ENCODE measurements around the gene KRTAP12-2.
"Not testable (repeated sequence)": the region's sequence is repeated elsewhere in the genome, so short reads cannot be mapped to it uniquely, and the experiment has no call there.

Gene KRTAP12-2

GRCh38 chr21:44650265-44650972 lies 16.3 kb downstream of the KRTAP12-2 start:
- DNase-seq (ENCODE audit: low read depth) = no peak

DNA sequence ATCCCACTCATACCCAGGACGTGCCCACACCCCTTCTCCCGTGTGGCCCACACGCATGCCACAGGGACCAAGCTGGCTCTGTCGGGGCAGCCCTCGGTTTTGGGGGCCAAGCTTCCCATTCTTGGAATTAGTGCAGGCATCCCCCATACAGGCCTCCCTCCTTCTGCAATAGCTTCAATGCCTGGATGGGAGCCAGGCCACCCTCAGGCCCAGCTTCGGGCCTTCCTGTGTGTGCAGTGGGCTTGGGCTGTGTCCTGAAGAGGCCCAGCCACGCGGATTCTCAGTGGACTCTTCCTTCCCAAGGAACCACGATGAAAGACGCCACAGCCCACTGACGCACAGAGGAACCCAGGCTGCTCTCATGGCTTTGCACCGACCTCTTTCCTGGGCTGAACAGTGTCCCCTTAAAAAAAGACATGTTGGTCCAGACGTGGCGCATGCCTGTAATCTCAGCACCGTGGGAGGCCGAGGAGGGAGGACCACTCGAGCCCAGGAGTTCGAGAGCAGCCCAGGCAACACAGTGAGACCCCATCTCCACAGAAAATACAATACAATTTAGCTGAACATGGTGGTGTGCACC lies 17.1 kb downstream of the KRTAP12-2 start:
- no peak for DNase-seq (ENCODE audit: low read depth)

- DNase-seq (ENCODE audit: low read depth) = no peak
Observed at GRCh38 chr21:44648557-44649311, 18.0 kb downstream of the KRTAP12-2 start.

- DNase-seq (ENCODE audit: low read depth) = no peak
Observed at GRCh38 chr21:44647222-44647552, 19.5 kb downstream of the KRTAP12-2 start.

- DNase-seq (ENCODE audit: low read depth) = not testable (repeated sequence)
Observed at GRCh38 chr21:44646366-44647221, 20.1 kb downstream of the KRTAP12-2 start, which contains the start of gene KRTAP10-11. KRTAP10-11 (plus strand) TSS chr21:44646414; CDS start chr21:44646459, 45 bp downstream.

DNA sequence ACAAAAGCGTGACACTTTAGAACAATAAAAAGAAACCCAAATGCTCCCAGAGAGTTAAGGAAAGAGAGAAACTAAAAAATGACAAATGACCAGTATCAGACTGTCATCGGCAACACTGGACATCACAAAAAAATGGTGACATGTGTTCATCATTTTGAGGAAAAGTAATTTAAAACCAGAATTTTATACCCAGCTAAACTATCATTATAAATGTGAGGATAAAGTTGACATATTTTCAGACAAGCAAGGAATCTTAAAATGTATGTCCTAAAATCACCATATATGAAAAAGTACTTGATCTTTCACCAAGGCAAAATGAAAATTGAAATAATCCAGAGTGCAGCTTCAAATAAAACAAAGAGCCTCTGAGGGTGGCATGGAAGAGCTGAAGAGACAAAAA lies 21.8 kb downstream of the KRTAP12-2 start:
- DNase-seq (ENCODE audit: low read depth) = no peak

DNA sequence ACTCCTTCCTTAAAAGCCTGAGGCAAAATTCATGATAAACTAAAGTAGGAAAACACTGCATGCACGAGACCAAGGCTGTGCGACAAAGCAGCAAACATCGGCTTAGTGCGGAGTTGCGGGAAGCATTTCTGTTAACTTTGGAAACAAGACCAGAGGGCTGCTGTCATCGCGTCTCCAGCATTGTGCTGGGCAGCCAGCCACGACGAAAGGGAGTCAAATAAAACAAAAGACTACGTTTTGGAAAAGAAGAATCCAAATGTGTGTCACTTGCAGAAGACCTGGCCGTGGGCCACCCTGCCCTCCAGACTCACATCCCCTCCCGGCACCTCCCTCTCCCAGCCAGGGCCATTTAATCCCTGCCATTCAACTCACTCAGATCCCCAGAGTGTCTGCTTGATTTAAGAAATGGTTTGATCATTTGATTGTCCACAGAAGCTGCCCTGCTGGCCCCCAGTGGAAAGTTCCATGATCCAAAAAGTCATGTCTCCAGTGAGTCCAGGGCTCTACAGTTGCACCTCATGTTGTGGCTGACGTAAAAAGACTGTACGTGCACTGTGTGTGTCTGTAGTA lies 22.9 kb downstream of the KRTAP12-2 start:
- no peak for DNase-seq (ENCODE audit: low read depth)

DNA sequence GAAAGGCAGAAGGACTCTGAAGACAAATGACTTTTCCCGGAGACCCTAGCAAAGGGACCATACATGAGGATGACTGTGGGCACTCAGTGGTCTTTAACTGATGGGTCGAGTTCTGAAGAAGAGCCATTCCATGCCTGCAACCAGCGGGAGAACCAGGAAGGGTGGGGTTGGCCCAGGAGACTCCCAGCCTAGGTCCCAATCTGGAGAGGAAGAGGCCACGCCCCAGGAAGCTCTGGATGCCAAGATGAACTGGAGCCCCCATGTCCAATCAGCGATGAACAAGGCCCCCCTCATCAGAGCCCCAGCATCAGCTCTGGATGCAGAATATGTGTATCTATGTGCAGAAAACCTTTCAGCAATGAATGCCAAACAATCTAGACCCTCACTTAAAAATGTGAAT lies 26.0 kb downstream of the KRTAP12-2 start:
- DNase-seq (ENCODE audit: low read depth) = no peak

DNA sequence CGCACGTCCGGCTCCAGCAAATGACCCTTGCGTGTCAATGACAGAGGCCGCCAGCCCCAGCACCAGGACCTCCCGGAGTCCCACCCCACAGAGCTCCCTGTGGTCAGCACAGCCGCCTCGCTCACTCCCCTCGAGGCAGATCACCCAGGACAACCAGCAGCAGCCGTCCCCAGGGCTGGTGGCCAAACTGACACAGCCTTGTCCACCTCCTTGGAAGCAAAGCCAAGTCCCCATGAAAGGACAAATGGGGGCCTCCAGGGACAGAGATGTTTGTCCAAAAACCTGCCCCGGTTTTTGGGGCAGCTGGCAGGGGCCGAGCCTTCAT lies 27.4 kb downstream of the KRTAP12-2 start:
- no peak for DNase-seq (ENCODE audit: low read depth)

GRCh38 chr21:44638506-44639330 lies 28.0 kb downstream of the KRTAP12-2 start:
- DNase-seq (ENCODE audit: low read depth) = not testable (repeated sequence)

DNA sequence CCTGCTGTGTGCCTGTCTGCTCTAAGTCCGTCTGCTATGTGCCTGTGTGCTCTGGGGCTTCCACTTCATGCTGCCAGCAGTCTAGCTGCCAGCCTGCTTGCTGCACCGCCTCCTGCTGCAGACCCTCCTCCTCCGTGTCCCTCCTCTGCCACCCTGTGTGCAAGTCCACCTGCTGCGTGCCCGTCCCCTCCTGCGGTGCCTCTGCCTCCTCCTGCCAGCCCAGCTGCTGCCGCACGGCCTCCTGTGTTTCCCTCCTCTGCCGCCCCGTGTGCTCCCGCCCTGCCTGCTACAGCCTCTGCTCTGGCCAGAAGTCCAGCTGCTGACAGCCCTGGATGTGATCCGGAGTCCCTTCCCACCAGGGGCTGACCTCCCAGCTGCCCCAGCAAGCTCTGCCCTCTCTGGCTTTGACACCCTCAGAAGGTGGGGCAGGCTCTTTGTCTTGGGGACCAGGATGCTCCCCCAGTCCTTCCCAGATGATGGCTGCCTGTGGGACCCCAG lies 28.8 kb downstream of the KRTAP12-2 start:
- not testable (repeated sequence) for DNase-seq (ENCODE audit: low read depth)

GRCh38 chr21:44637018-44637850 lies 29.5 kb downstream of the KRTAP12-2 start, which contains the start of gene KRTAP10-10:
KRTAP10-10 (plus strand) TSS chr21:44637356; CDS start chr21:44637418, 62 bp downstream.
- no peak for DNase-seq (ENCODE audit: low read depth)

DNA sequence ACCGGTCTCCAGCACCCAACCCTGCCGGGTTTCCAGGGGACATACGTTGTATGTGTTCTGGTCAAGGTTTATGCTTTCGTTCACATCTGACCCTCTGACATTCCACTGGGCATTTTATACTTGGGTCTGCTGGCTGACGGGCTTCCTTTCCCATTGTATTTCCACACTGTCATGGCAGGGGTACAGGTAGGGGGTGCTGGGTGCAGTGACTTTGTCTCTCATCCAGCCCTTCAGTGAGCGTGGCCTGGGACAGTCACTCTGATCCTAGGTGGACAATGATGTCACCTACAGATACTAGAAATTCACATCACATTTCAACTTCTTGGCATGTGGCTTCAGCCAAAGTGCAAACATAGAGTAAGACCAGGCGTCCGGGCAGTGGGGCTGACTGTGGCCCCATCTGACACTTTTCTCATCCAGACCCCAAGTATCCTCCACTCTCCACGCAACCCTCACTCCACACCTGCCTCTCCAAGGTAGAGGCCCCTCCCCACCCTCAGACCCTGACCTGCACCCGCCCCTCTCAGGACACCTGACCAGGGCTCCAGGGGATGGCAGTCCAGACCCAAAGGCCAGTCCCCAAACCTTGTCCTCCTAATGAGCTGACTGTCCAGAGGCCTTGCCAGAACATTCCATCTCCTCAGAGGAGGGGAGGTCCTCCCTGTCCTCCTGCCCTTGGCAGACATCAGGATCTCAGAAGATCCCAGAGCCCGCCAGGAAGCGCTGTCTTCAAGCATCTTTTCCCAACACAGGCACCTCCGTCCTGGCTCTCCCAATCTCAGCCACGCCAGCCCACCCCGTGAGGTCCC lies 30.3 kb downstream of the KRTAP12-2 start:
- no peak for DNase-seq (ENCODE audit: low read depth)

- no peak for DNase-seq (ENCODE audit: low read depth)
Observed at GRCh38 chr21:44632067-44632466, 34.7 kb downstream of the KRTAP12-2 start.

DNA sequence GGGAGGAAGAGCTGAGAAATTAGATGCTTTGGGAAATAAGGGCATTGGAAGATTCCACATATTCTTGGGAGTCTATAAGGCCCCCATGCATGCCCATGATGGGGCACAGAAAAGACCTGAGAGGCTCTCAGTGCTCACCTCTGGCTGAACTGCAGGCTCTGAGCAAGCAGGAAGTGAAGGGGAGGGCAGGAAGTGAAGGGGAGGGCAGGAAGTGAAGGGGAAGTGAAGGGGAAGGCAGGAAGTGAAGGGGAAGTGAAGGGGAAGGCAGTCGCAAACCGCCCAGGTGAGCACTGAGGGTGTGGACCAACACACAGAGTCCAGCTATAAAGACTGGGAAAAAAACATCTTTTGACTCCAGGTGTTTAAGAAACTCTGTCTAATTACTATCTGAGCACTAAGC lies 36.3 kb downstream of the KRTAP12-2 start:
- no peak for DNase-seq (ENCODE audit: low read depth)

DNA sequence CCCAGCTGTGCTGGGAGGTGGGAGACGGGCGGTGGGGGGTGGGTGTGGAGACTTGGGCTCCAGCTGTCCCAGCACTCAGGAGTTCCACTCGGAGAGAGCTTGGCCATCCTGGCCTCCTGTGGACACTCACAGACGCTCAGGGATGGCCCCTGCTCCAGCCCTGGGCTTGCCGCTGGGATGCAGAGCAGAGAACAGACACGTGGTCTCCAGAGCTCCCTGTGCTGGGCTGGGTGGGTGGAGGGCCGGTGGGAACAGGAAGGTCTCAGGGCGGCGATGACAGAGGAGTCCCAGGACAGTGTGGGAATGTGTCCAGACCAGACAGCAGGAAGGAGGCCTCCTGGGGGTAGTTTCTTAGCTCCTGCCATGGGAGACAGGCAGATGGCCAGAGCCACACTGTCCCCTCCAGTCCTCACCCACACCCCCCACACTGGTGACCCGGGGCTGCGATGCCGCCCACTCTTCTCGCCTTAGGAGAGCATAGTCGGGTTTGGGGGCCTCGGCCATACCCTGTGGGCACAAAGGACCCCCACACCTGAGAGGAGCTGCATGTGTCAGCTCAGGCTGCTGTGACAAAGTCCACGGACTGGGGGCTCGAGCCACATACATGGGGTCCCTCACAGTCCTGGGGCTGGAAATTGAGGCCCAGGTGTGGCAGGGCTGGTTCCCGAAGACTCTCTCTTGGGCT lies 37.9 kb downstream of the KRTAP12-2 start:
- no peak for DNase-seq (ENCODE audit: low read depth)

DNA sequence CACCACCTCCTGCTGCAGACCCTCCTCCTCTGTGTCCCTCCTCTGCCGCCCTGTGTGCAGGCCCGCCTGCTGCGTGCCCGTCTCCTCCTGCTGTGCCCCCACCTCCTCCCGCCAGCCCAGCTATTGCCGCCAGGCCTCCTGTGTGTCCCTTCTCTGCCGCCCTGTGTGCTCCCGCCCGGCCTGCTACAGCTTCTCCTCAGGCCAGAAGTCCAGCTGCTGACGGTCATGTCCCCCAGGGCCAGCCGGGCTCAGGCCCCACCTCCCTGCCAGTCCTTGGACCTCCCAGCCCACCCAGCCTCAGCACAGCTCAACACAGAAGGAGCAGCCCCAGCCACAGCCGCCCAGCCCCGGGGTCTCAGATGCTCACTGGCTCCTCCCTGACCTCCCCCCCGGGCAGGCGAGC lies 38.9 kb downstream of the KRTAP12-2 start:
- DNase-seq (ENCODE audit: low read depth) = not testable (repeated sequence)

DNA sequence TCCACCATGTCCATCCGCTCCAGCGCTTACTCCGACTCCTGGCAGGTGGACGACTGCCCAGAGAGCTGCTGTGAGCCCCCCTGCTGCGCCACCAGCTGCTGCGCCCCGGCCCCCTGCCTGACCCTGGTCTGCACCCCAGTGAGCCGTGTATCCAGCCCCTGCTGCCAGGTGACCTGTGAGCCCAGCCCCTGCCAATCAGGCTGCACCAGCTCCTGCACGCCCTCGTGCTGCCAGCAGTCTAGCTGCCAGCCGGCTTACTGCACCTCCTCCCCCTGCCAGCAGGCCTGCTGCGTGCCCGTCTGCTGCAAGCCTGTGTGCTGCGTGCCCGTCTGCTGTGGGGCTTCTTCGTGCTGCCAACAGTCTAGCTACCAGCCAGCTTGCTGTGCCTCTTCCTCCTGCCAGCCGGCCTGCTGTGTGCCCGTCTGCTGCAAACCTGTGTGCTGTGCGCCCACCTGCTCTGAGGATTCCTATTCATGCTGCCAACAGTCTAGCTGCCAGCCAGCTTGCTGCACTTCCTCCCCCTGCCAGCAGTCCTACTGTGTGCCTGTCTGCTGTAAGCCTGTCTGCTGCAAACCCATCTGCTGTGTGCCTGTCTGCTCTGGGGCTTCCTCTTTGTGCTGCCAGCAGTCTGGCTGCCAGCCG lies 39.4 kb downstream of the KRTAP12-2 start:
- not testable (repeated sequence) for DNase-seq (ENCODE audit: low read depth)
